Hepatocyte (in vitro differentiated cells): Measurements from ENCODE around the gene ITGB8. TPM values are rescaled to one million over a fixed set of nuclear protein-coding genes. Genes with fewer than 3 reads are reported as not detected.

Experiments used
- DNase-seq: peaks from one replicate; pipeline ENCODE4 v3.0.0-alpha.2; 2016; ENCODE audit warnings: low spot score
- H2AFZ ChIP-seq: fragments of 200-600 bp; sonication (generic); 2 replicates; pipeline ENCODE4 v1.6.0; 2016; ENCODE audit warnings: antibody characterized with exemption, mild to moderate bottlenecking
- H3K27ac ChIP-seq: fragments of 200-600 bp; sonication (generic); 2 replicates; pipeline ENCODE4 v1.5.1; 2016; ENCODE audit warnings: mild to moderate bottlenecking
- H3K27me3 ChIP-seq: fragments of 200-600 bp; sonication (generic); 2 replicates; pipeline ENCODE4 v1.6.1; 2016
- H3K36me3 ChIP-seq: fragments of 200-600 bp; sonication (generic); replicated peaks from 2 replicates; pipeline ENCODE4 v1.5.1; 2016; ENCODE audit warnings: low read depth; ENCODE audit not compliant: insufficient read depth
- H3K4me1 ChIP-seq: fragments of 200-600 bp; sonication (generic); 2 replicates; pipeline ENCODE4 v1.5.1; 2016; ENCODE audit warnings: mild to moderate bottlenecking, moderate library complexity; ENCODE audit not compliant: insufficient read depth
- H3K4me2 ChIP-seq: fragments of 200-600 bp; sonication (generic); 2 replicates; pipeline ENCODE4 v1.6.0; 2016
- H3K4me3 ChIP-seq: fragments of 200-600 bp; sonication (generic); 2 replicates; pipeline ENCODE4 v1.5.1; 2016; ENCODE audit warnings: mild to moderate bottlenecking
- H3K79me2 ChIP-seq: fragments of 200-600 bp; sonication (generic); 2 replicates; pipeline ENCODE4 v1.6.0; 2017; ENCODE audit warnings: mild to moderate bottlenecking
- H3K9me2 ChIP-seq: fragments of 200-600 bp; sonication (generic); replicated peaks from 2 replicates; pipeline ENCODE4 v1.6.0; 2017; ENCODE audit warnings: mild to moderate bottlenecking; ENCODE audit not compliant: insufficient read depth
- H3K9me3 ChIP-seq: fragments of 200-600 bp; sonication (generic); 2 replicates; pipeline ENCODE4 v1.5.1; 2016; ENCODE audit warnings: low read depth, mild to moderate bottlenecking
- H4K20me1 ChIP-seq: fragments of 200-600 bp; sonication (generic); 2 replicates; pipeline ENCODE4 v1.6.0; 2016; ENCODE audit warnings: mild to moderate bottlenecking; ENCODE audit not compliant: insufficient read depth, poor library complexity, severe bottlenecking
- CTCF ChIP-seq: fragments of 200-600 bp; sonication (generic); IDR thresholded peaks from 2 replicates; pipeline ENCODE4 v1.5.1; 2016; ENCODE audit warnings: antibody characterized with exemption, mild to moderate bottlenecking; ENCODE audit not compliant: poor library complexity
- EZH2 ChIP-seq: fragments of 200-600 bp; sonication (generic); IDR thresholded peaks from 2 replicates; pipeline ENCODE4 v1.6.1; 2016; ENCODE audit warnings: antibody characterized with exemption, mild to moderate bottlenecking, borderline replicate concordance
- EZH2phosphoT487 ChIP-seq: fragments of 200-600 bp; sonication (generic); IDR thresholded peaks from one replicate; pipeline ENCODE4 v1.6.1; 2018; ENCODE audit warnings: antibody characterized with exemption, mild to moderate bottlenecking, low read depth, moderate library complexity; ENCODE audit not compliant: unreplicated experiment, severe bottlenecking
- WGBS: methylation state at CpG from one replicate; pipeline ENCODE4 v1.1.6; 2016; ENCODE audit warnings: low lambda C conversion rate; ENCODE audit errors: missing lambda C conversion rate; 5-methylcytosine and 5-hydroxymethylcytosine counted together
- polyA plus RNA-seq: library from polyadenylated mRNA; unstranded; fragments of >200 nt; fragmentation: Nextera tagmentation; extraction: Ambion mirVana; gene quantifications from 2 replicates; pipeline ENCODE4 v1.2.1, GENCODE V29; 2016
- total RNA-seq: library from RNA; depleted of rRNA; stranded (reverse); fragments of >200 nt; gene quantifications from 2 replicates; pipeline ENCODE4 v1.2.3, GENCODE V29; 2014

Gene ITGB8
- total and polyA plus RNA-seq, 2 experiments from 2014 or later = 7.2 to 37.0 TPM

GRCh38 chr7:20330928-20331909 is 519 bp downstream of the ITGB8 start:
- Histone ChIP-seq H3K36me3 (no peaks in the 10 kb centered on the region), H3K4me1 (no peaks in the 10 kb centered on the region), H3K4me3 (peak overlapping the region; percentile 86), H3K9me3 (no peaks in the 10 kb centered on the region), H3K9me2 (no peaks in the 10 kb centered on the region), H2AFZ (peak overlapping the region; percentile 84), H3K27ac (peak overlapping the region; percentile 98), H3K79me2 (peaks cover 52% of the 10 kb centered on the region), H3K27me3 (no peaks in the 10 kb centered on the region), H4K20me1 (no peaks in the 10 kb centered on the region), H3K4me2 (peak overlapping the region; percentile 87)
- WGBS = under 1% methylated on average over 81 of the region's 92 CpGs
- peak; percentile 64 for DNase-seq
- TF ChIP-seq CTCF (no peak), EZH2 (no peak), EZH2phosphoT487 (no peak)

- Histone ChIP-seq H3K9me2 (no peaks in the 10 kb centered on the region), H3K4me1 (no peaks in the 10 kb centered on the region), H3K4me3 (peak overlapping the region; percentile 86), H3K27ac (peak overlapping the region; percentile 98), H3K27me3 (no peaks in the 10 kb centered on the region), H3K36me3 (no peaks in the 10 kb centered on the region), H3K79me2 (peaks cover 61% of the 10 kb centered on the region), H3K4me2 (peak overlapping the region; percentile 87), H3K9me3 (no peaks in the 10 kb centered on the region), H4K20me1 (no peaks in the 10 kb centered on the region), H2AFZ (peak overlapping the region; percentile 84)
- DNase-seq = no peak
- TF ChIP-seq EZH2 = no peak
- no peak for TF ChIP-seq EZH2phosphoT487
- TF ChIP-seq CTCF = no peak
- WGBS = 15% methylated on average over 13 of the region's 13 CpGs
These were observed 1.5 kb downstream of the ITGB8 start for GRCh38 chr7:20331910-20332813.

- no peaks in the 10 kb centered on the region for H4K20me1 ChIP-seq
- no peaks in the 10 kb centered on the region for H3K9me2 ChIP-seq
- no peaks in the 10 kb centered on the region for H3K4me1 ChIP-seq
- H3K9me3 ChIP-seq = no peaks in the 10 kb centered on the region
- H3K27me3 ChIP-seq = no peaks in the 10 kb centered on the region
- H3K27ac ChIP-seq = no peak overlapping the region
- peaks cover 87% of the 10 kb centered on the region for H3K79me2 ChIP-seq
- H2AFZ ChIP-seq = no peak overlapping the region
- DNase-seq = no peak
- no peaks in the 10 kb centered on the region for H3K36me3 ChIP-seq
- H3K4me2 ChIP-seq = no peak overlapping the region
- no peak overlapping the region for H3K4me3 ChIP-seq
- 98% methylated on average over 6 of the region's 6 CpGs for WGBS
- TF ChIP-seq EZH2phosphoT487 (no peak), CTCF (no peak), EZH2 (no peak)
These were observed 7.6 kb downstream of the ITGB8 start for GRCh38 chr7:20338285-20338684.
